IPS DF 6.9 (cell line): ENCODE data around the gene USP13.

ENCODE experiments used
- DNase-seq: peaks from one replicate; pipeline ENCODE4 v3.0.0-alpha.2; 2013; ENCODE audit warnings: low read depth, low spot score
- H3K27ac ChIP-seq: one replicate; pipeline ENCODE4 v1.5.1; 2013; ENCODE audit warnings: low read length, control low read depth
- H3K27me3 ChIP-seq: 2 replicates; pipeline ENCODE4 v1.6.1; 2013; ENCODE audit warnings: mild to moderate bottlenecking, low read length; ENCODE audit not compliant: control insufficient read depth, insufficient read depth
- H3K36me3 ChIP-seq: 2 replicates; pipeline ENCODE4 v1.6.1; 2013; ENCODE audit warnings: low read length; ENCODE audit not compliant: control insufficient read depth, insufficient read depth
- H3K4me1 ChIP-seq: 2 replicates; pipeline ENCODE4 v1.6.1; 2013; ENCODE audit warnings: low read length; ENCODE audit not compliant: control insufficient read depth, insufficient read depth
- H3K4me3 ChIP-seq: 2 replicates; pipeline ENCODE4 v1.5.1; 2013; ENCODE audit warnings: mild to moderate bottlenecking, low read length
- H3K9me3 ChIP-seq: 2 replicates; pipeline ENCODE4 v1.6.1; 2013; ENCODE audit warnings: low read length, inconsistent platforms; ENCODE audit not compliant: control insufficient read depth, insufficient read depth
- WGBS: extraction: QIAGEN DNeasy Blood & Tissue Kit; methylation state at CpG from one replicate; pipeline ENCODE4 v1.1.7; 2013; ENCODE audit warnings: mixed read lengths, missing lambda C conversion rate; ENCODE audit not compliant: insufficient read length, insufficient coverage; 5-methylcytosine and 5-hydroxymethylcytosine counted together

USP13 gene

GRCh38 chr3:179697736-179698332 is 45.0 kb downstream of the USP13 start:
- H3K36me3 ChIP-seq, result no peaks in the 10 kb centered on the region
- no peak for DNase-seq
- H3K9me3 ChIP-seq, result no peaks in the 10 kb centered on the region
- no peak overlapping the region for H3K27ac ChIP-seq
- no peak overlapping the region for H3K4me3 ChIP-seq
- H3K27me3 ChIP-seq, result no peaks in the 10 kb centered on the region
- WGBS, result no CpG with 5 or more reads among the region's 2 CpGs
- H3K4me1 ChIP-seq, result no peaks in the 10 kb centered on the region; the same call in 1 of the 2 replicates

DNA sequence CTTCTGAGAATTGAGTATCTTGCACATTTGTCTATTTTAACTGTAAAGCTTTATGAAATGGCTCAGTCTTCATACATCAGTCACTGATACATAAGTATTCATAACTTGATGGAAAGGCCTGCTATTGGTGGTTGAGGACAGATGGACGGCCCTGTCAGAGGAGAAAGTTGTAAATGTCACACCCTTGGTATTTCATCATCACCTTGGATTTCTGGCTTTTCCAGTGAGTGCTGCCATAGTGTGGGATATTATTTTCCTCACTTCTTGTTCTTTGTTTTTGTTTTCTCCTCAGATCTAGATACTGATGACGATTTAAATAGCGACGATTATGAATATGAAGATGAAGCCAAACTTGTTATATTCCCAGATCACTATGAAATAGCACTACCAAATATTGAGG is 47.9 kb downstream of the USP13 start:
- H3K27ac ChIP-seq, result no peak overlapping the region
- H3K4me3 ChIP-seq, result no peak overlapping the region
- no peaks in the 10 kb centered on the region for H3K9me3 ChIP-seq
- WGBS, result no CpG with 5 or more reads among the region's 4 CpGs
- H3K36me3 ChIP-seq, result no peaks in the 10 kb centered on the region
- no peaks in the 10 kb centered on the region for H3K27me3 ChIP-seq
- no peaks in the 10 kb centered on the region; the same call in 1 of the 2 replicates for H3K4me1 ChIP-seq
- no peak for DNase-seq

DNA sequence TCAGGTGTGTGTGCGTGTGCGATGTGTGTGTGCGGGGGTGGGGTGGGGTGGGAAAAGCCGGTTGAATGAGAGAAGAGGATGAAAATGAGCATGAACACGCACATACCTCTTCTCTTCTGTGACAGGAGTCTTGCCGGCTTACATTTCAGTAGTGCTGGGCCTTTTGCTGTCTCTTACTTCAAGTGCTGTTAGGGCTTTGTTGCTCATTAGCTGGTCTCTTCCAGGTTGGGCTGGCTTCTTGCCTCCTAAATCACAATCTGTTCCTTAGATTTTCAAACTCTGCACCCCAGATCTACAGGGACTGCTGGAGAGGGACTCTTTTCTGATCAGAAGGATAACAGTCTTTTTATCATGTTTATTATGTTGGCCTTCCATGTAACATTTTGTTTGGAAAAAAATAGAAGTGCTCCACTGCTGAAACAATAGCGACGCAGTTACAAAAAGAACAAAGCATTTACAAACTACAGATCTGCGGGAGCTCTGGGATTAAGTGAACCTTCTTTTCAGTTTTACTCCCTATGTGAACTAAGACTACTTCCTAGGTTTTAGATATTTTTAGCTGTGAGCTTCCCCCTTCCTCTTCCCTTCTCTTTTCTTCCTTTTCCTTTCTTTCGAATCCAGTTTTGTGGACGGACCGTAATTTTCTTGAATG is 48.5 kb downstream of the USP13 start:
- Histone ChIP-seq H3K4me3 (no peak overlapping the region), H3K9me3 (no peaks in the 10 kb centered on the region), H3K27me3 (no peaks in the 10 kb centered on the region), H3K36me3 (no peaks in the 10 kb centered on the region), H3K27ac (no peak overlapping the region), H3K4me1 (no peaks in the 10 kb centered on the region; the same call in 1 of the 2 replicates)
- DNase-seq, result no peak
- WGBS, result no CpG with 5 or more reads among the region's 12 CpGs

- H3K9me3 ChIP-seq, result no peaks in the 10 kb centered on the region
- no peaks in the 10 kb centered on the region for H3K36me3 ChIP-seq
- no peak overlapping the region for H3K4me3 ChIP-seq
- no peak overlapping the region for H3K27ac ChIP-seq
- no peaks in the 10 kb centered on the region for H3K27me3 ChIP-seq
- no peaks in the 10 kb centered on the region; the same call in 1 of the 2 replicates for H3K4me1 ChIP-seq
- WGBS, result no CpG with 5 or more reads among the region's 6 CpGs
- DNase-seq, result no peak
These were observed 49.6 kb downstream of the USP13 start for GRCh38 chr3:179702271-179702947.

- DNase-seq, result no peak
- no peak overlapping the region for H3K27ac ChIP-seq
- no peaks in the 10 kb centered on the region for H3K36me3 ChIP-seq
- 90% methylated on average over 2 of the region's 3 CpGs for WGBS
- no peaks in the 10 kb centered on the region for H3K9me3 ChIP-seq
- no peak overlapping the region for H3K4me3 ChIP-seq
- peaks cover 2% of the 10 kb centered on the region for H3K4me1 ChIP-seq
- no peaks in the 10 kb centered on the region for H3K27me3 ChIP-seq
These were observed 51.0 kb downstream of the USP13 start for GRCh38 chr3:179703816-179704215.

- no peak for DNase-seq
These were observed 53.4 kb downstream of the USP13 start for GRCh38 chr3:179706233-179706632.

DNA sequence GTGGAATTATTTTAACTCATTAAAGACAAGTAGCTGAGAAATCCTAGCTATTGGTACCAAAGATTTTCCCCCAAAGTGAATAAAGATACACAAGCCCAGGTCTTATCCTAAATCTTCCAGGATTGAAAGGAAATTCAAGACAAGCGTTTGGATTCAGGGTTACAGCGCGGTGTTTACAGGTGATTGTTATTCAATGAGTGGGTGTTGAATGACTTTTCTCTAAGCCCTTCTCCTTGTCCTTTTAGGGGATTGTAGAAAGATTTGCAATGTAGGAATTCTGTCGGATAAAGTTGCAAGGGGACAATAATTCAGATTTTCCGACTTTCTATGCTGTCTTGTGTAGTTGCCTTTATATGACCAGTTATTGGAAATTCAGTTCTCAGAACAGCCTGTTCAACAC is 57.2 kb downstream of the USP13 start:
- Histone ChIP-seq H3K36me3 (no peaks in the 10 kb centered on the region), H3K4me3 (no peak overlapping the region), H3K4me1 (peaks cover 4% of the 10 kb centered on the region), H3K9me3 (no peaks in the 10 kb centered on the region), H3K27me3 (no peaks in the 10 kb centered on the region), H3K27ac (no peak overlapping the region)
- WGBS, result no CpG with 5 or more reads among the region's 5 CpGs
- no peak for DNase-seq

More at GRCh38 chr3:179706233-179706632, 53.4 kb downstream of the USP13 start:
- Histone ChIP-seq H3K27ac (no peak overlapping the region), H3K9me3 (no peaks in the 10 kb centered on the region), H3K36me3 (no peaks in the 10 kb centered on the region), H3K27me3 (no peaks in the 10 kb centered on the region), H3K4me3 (no peak overlapping the region), H3K4me1 (peaks cover 4% of the 10 kb centered on the region)
- WGBS, result no CpG with 5 or more reads among the region's 1 CpG

DNA sequence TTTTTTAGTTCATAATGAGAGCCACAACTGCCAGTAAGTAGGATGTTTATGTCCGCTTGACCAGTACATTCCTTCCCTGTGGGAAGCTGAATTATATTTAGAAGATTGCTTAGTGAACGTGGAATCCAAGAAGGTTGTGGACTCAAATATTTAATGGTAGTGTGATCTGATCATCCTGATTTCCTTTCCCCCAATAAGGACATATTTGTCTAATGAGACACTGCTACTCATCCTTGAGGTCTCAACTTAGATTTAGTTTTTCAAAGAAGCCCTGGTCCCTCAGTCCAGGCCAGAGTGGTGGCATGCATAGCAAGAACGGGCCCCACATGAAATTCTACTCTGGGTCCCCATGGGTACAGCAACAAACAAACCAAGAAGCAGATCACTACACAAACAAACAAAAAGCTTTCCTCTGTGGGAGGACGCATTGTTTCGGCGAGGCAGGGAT is 60.8 kb downstream of the USP13 start:
- WGBS, result no CpG with 5 or more reads among the region's 6 CpGs
- no peak for DNase-seq
- Histone ChIP-seq H3K4me3 (no peak overlapping the region), H3K27ac (no peak overlapping the region), H3K9me3 (no peaks in the 10 kb centered on the region), H3K27me3 (no peaks in the 10 kb centered on the region), H3K4me1 (peaks cover 4% of the 10 kb centered on the region), H3K36me3 (no peaks in the 10 kb centered on the region)

DNA sequence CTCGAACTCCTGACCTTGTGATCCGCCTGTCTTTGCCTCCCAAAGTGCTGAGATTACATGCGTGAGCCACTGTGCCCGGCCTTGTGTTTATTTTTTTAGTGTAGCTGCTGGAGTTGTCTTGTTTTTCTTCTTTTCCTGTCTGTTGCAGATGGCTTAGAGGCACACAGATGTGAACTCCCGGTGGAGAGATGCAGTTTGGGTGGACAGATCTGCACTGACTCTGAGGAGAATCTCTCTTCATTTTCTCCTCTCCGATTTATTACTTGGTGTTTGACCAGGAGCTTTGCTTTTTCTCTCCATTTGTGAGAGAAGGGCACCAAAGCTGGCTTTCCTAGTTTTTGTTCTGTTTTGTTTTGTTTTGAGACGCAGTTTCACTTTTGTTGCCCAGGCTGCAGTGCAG is 62.7 kb downstream of the USP13 start:
- Histone ChIP-seq H3K27me3 (no peaks in the 10 kb centered on the region), H3K4me1 (peaks cover 5% of the 10 kb centered on the region; the same call in 1 of the 2 replicates), H3K27ac (no peak overlapping the region), H3K36me3 (no peaks in the 10 kb centered on the region), H3K4me3 (no peak overlapping the region), H3K9me3 (no peaks in the 10 kb centered on the region)
- WGBS, result no CpG with 5 or more reads among the region's 7 CpGs
- DNase-seq, result no peak

DNA sequence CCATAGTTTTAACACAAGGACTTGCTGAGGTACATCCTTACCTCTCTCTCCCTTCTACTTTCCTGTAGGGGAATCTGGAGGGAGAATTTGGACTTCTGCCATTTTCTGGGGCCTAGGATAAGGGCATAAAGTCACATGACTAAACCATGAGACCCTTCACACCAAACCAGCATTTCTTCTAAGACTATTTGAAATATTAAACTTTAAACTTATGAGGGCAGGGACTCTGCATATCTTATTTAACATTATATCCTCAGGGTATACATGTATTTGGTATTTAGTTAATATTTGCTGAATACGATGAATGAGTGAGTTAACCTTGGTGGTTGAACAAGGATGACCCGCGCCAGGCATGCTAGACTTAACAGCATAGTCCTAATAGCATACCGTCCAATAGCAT is 63.4 kb downstream of the USP13 start:
- H3K27ac ChIP-seq, result no peak overlapping the region
- peaks cover 4% of the 10 kb centered on the region; the same call in 1 of the 2 replicates for H3K4me1 ChIP-seq
- WGBS, result no CpG with 5 or more reads among the region's 4 CpGs
- no peak for DNase-seq
- no peaks in the 10 kb centered on the region for H3K9me3 ChIP-seq
- H3K4me3 ChIP-seq, result no peak overlapping the region
- H3K36me3 ChIP-seq, result peaks cover under 1% of the 10 kb centered on the region; the same call in 1 of the 2 replicates
- no peaks in the 10 kb centered on the region for H3K27me3 ChIP-seq
